IMR-90 (cell line): Measurements from ENCODE around the gene TNFRSF21. TPM values are rescaled to one million over a fixed set of nuclear protein-coding genes. Genes with fewer than 3 reads are reported as not detected.

Experiments
- ATAC-seq: fragments of 200-7000 bp; cut with Tn5 transposase; 2 replicates; pipeline ENCODE4 v1.9.1; 2020; ENCODE audit warnings: low read depth, mild to moderate bottlenecking, moderate library complexity
- BruUV-seq: library from RNA; stranded (reverse); fragments of 400-500 nt; replicated peaks from 2 replicates; lab custom pipeline; 2021; lab: Mats Ljungman, UMichigan
- CTCF ChIA-PET: fragments of 300-600 bp; formaldehyde crosslinking; extraction: SDS; loops from one replicate; lab custom pipeline; 2021; ENCODE audit warnings: antibody characterized with exemption; lab: Yijun Ruan, JAX
- POLR2A ChIA-PET: fragments of 300-600 bp; sonication (Branson Sonifier 250); formaldehyde crosslinking; loops from one replicate; lab custom pipeline; 2022; ENCODE audit warnings: antibody characterized with exemption; ENCODE audit not compliant: unreplicated experiment; lab: Charles Lee
- DNase-seq: peaks from one replicate; pipeline ENCODE4 v3.0.0; 2013
- H2AFZ ChIP-seq: replicated peaks from 2 replicates; pipeline ENCODE3; 2013; ENCODE audit warnings: low read length, mild to moderate bottlenecking; ENCODE audit not compliant: poor library complexity
- H2AK5ac ChIP-seq: 2 replicates; pipeline ENCODE4 v1.6.1; 2013; ENCODE audit warnings: low read depth, low read length, inconsistent platforms
- H2AK9ac ChIP-seq: replicated peaks from 2 replicates; pipeline ENCODE3; 2013; ENCODE audit warnings: mild to moderate bottlenecking, low read depth, low read length, moderate library complexity; ENCODE audit not compliant: poor library complexity
- H2BK120ac ChIP-seq: 2 replicates; pipeline ENCODE4 v1.6.1; 2013; ENCODE audit warnings: low read depth, low read length, inconsistent platforms
- H2BK15ac ChIP-seq: 3 replicates; pipeline ENCODE4 v1.6.1; 2013; ENCODE audit warnings: low read depth, low read length, inconsistent platforms
- H2BK20ac ChIP-seq: 2 replicates; pipeline ENCODE4 v1.6.1; 2013; ENCODE audit warnings: low read depth, mild to moderate bottlenecking, inconsistent platforms, low read length, moderate library complexity
- H2BK5ac ChIP-seq: 2 replicates; pipeline ENCODE4 v1.6.1; 2013; ENCODE audit warnings: mild to moderate bottlenecking, low read depth, low read length, inconsistent platforms; ENCODE audit not compliant: poor library complexity, severe bottlenecking
- H3K14ac ChIP-seq: replicated peaks from 2 replicates; pipeline ENCODE4 v1.6.1; 2013; ENCODE audit warnings: low read depth, low read length, inconsistent platforms
- H3K18ac ChIP-seq: 2 replicates; pipeline ENCODE4 v1.6.1; 2013; ENCODE audit warnings: low read depth, low read length, control low read depth
- H3K23ac ChIP-seq: 2 replicates; pipeline ENCODE4 v1.6.1; 2013; ENCODE audit warnings: low read depth, low read length, inconsistent platforms
- H3K27ac ChIP-seq: 2 replicates; pipeline ENCODE4 v1.5.1; 2013; ENCODE audit warnings: mild to moderate bottlenecking, control low read depth, low read length; ENCODE audit not compliant: insufficient read depth
- H3K27me3 ChIP-seq: 2 replicates; pipeline ENCODE4 v1.6.1; 2013; ENCODE audit warnings: low read length; ENCODE audit not compliant: control insufficient read depth, insufficient read depth
- H3K36me3 ChIP-seq: 2 replicates; pipeline ENCODE4 v1.6.1; 2013; ENCODE audit warnings: low read length, mixed read lengths; ENCODE audit not compliant: control insufficient read depth, insufficient read depth
- H3K4ac ChIP-seq: 2 replicates; pipeline ENCODE4 v1.6.1; 2013; ENCODE audit warnings: low read depth, low read length, inconsistent platforms
- H3K4me1 ChIP-seq: 2 replicates; pipeline ENCODE4 v1.6.1; 2013; ENCODE audit warnings: low read length, mixed read lengths; ENCODE audit not compliant: control insufficient read depth, insufficient read depth
- H3K4me2 ChIP-seq: 2 replicates; pipeline ENCODE4 v1.6.1; 2013; ENCODE audit warnings: low read depth, mild to moderate bottlenecking, control low read depth, low read length, moderate library complexity
- H3K4me3 ChIP-seq: 2 replicates; pipeline ENCODE4 v1.5.1; 2013; ENCODE audit warnings: low read depth, mild to moderate bottlenecking, control low read depth, low read length, moderate library complexity; ENCODE audit not compliant: insufficient read depth
- H3K56ac ChIP-seq: 2 replicates; pipeline ENCODE4 v1.6.1; 2013; ENCODE audit warnings: low read length, inconsistent platforms; ENCODE audit not compliant: insufficient read depth; ENCODE audit errors: extremely low read depth
- H3K79me1 ChIP-seq, 2 experiments: 2 replicates each; pipeline ENCODE4 v1.6.1; 2013; ENCODE audit warnings: low read length in 2 of 2, inconsistent platforms in 1 of 2, low read depth in 1 of 2
- H3K9ac ChIP-seq: 2 replicates; pipeline ENCODE4 v1.6.1; 2013; ENCODE audit warnings: low read depth, low read length, control low read depth
- H3K9me1 ChIP-seq: 2 replicates; pipeline ENCODE4 v1.6.1; 2013; ENCODE audit warnings: low read length, inconsistent platforms; ENCODE audit not compliant: insufficient read depth
- H3K9me3 ChIP-seq: 2 replicates; pipeline ENCODE4 v1.6.1; 2013; ENCODE audit warnings: low read length; ENCODE audit not compliant: control insufficient read depth, insufficient read depth
- H4K20me1 ChIP-seq: 2 replicates; pipeline ENCODE4 v1.6.1; 2013; ENCODE audit warnings: low read length, inconsistent platforms; ENCODE audit not compliant: insufficient read depth
- H4K5ac ChIP-seq: 2 replicates; pipeline ENCODE4 v1.6.1; 2013; ENCODE audit warnings: mild to moderate bottlenecking, low read depth, low read length, control low read depth
- H4K8ac ChIP-seq, 2 experiments: 2 replicates each; pipeline ENCODE4 v1.6.1; 2013; ENCODE audit warnings: low read depth in 2 of 2, low read length in 2 of 2, control low read depth in 1 of 2, inconsistent platforms in 1 of 2
- H4K91ac ChIP-seq: 2 replicates; pipeline ENCODE4 v1.6.1; 2013; ENCODE audit warnings: low read depth, low read length, inconsistent platforms; ENCODE audit not compliant: insufficient read depth
- BHLHE40 ChIP-seq: fragments of 150-350 bp; IDR thresholded peaks from 2 replicates; pipeline ENCODE4 v1.6.1; 2016; ENCODE audit warnings: mild to moderate bottlenecking, low read depth, low read length
- MAFK ChIP-seq: IDR thresholded peaks from 2 replicates; pipeline ENCODE4 v1.6.1; 2012; ENCODE audit warnings: low read depth, low read length, improper control_type of control experiment
- MAZ ChIP-seq: IDR thresholded peaks from 2 replicates; pipeline ENCODE4 v1.6.1; 2012; ENCODE audit warnings: low read depth, mild to moderate bottlenecking, low read length, improper control_type of control experiment, moderate library complexity, borderline replicate concordance
- MXI1 ChIP-seq: IDR thresholded peaks from 2 replicates; pipeline ENCODE4 v1.6.1; 2012; ENCODE audit warnings: low read depth, mild to moderate bottlenecking, low read length, moderate library complexity, borderline replicate concordance
- RCOR1 ChIP-seq: IDR thresholded peaks from 2 replicates; pipeline ENCODE4 v1.6.1; 2012; ENCODE audit warnings: mild to moderate bottlenecking, low read length, improper control_type of control experiment; ENCODE audit not compliant: insufficient replicate concordance
- WGBS, 2 experiments: methylation state at CpG; one replicate each; pipeline versions ENCODE4 v1.1.5 to v1.1.7; 2013; ENCODE audit warnings: missing lambda C conversion rate in 2 of 2; ENCODE audit not compliant: insufficient read length in 1 of 2; ENCODE audit errors: extremely low coverage in 2 of 2; 5-methylcytosine and 5-hydroxymethylcytosine counted together
- dilution Hi-C: fragments of 300-500 bp; cut with HindIII; formaldehyde crosslinking; loops from one replicate; pipeline ENCODE4 v1.14.3; 2018; ENCODE audit warnings: low sequenced_read_pairs; ENCODE audit not compliant: unreplicated experiment
- in situ Hi-C: fragments of 300-500 bp; cut with MboI; formaldehyde crosslinking; loops from 3 replicates; pipeline ENCODE4 v1.14.3; 2019; ENCODE audit warnings: low sequenced_read_pairs, inconsistent platforms, mixed read lengths
- intact Hi-C: fragments of 100-400 bp; cut with micrococcal nuclease; formaldehyde crosslinking; loops from 2 replicates; pipeline ENCODE4 v1.10.0; 2022
- polyA plus RNA-seq, 3 experiments: library from polyadenylated mRNA; depleted of rRNA; stranded (reverse); fragments of >200 nt; gene quantifications; 2 replicates each; pipeline ENCODE4 v1.2.3, GENCODE V29; 2012; ENCODE audit warnings: low replicate concordance in 1 of 3
- total RNA-seq: library from RNA; depleted of rRNA; stranded (reverse); fragments of >200 nt; gene quantifications from 2 replicates; pipeline ENCODE4 v1.2.3, GENCODE V29; 2012
- TF ChIP-seq, protein P1 (sequence below): conservative IDR thresholded peaks from 2 replicates; pipeline ENCODE4 v1.5.1; 2012; ENCODE audit warnings: mild to moderate bottlenecking, low read depth, low read length, improper control_type of control experiment

Gene TNFRSF21
- total and polyA plus RNA-seq, 2 of the 4 experiments (the other 2 are of a cell fraction) = 2.9 to 6.9 TPM

GRCh38 chr6:47197682-47198640, 111.7 kb downstream of the TNFRSF21 start (continued):
- TF ChIP-seq RCOR1 = no peak
- no peak for TF ChIP-seq MAZ

GRCh38 chr6:47196113-47196512, 113.6 kb downstream of the TNFRSF21 start:
- TF ChIP-seq MAFK (no peak), RCOR1 (no peak), BHLHE40 (no peak), MXI1 (no peak)
- TF ChIP-seq, protein P1, sequence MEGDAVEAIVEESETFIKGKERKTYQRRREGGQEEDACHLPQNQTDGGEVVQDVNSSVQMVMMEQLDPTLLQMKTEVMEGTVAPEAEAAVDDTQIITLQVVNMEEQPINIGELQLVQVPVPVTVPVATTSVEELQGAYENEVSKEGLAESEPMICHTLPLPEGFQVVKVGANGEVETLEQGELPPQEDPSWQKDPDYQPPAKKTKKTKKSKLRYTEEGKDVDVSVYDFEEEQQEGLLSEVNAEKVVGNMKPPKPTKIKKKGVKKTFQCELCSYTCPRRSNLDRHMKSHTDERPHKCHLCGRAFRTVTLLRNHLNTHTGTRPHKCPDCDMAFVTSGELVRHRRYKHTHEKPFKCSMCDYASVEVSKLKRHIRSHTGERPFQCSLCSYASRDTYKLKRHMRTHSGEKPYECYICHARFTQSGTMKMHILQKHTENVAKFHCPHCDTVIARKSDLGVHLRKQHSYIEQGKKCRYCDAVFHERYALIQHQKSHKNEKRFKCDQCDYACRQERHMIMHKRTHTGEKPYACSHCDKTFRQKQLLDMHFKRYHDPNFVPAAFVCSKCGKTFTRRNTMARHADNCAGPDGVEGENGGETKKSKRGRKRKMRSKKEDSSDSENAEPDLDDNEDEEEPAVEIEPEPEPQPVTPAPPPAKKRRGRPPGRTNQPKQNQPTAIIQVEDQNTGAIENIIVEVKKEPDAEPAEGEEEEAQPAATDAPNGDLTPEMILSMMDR = no peak
- dilution Hi-C loops = no loop called here
- H3K4ac ChIP-seq = no peak overlapping the region
- no TSS peak for BruUV-seq
- no peaks in the 10 kb centered on the region for H4K20me1 ChIP-seq
- no peak overlapping the region for H4K8ac ChIP-seq
- H2BK20ac ChIP-seq = no peak overlapping the region
- H3K27ac ChIP-seq = no peak overlapping the region
- no peaks in the 10 kb centered on the region for H3K9me1 ChIP-seq
- no peaks in the 10 kb centered on the region for H3K27me3 ChIP-seq
- POLR2A ChIA-PET = no interaction called here
- H2BK120ac ChIP-seq = no peak overlapping the region
- H3K9ac ChIP-seq = no peak overlapping the region
- DNase-seq = peak; percentile 28
- H3K4me3 ChIP-seq = no peak overlapping the region
- no peak overlapping the region for H2AK9ac ChIP-seq
- H3K23ac ChIP-seq = no peak overlapping the region
- no peaks in the 10 kb centered on the region for H3K79me1 ChIP-seq
- H2AFZ ChIP-seq = no peak overlapping the region
- H4K91ac ChIP-seq = no peak overlapping the region
- no peak overlapping the region for H2BK5ac ChIP-seq
- H2BK15ac ChIP-seq = no peak overlapping the region
- H3K56ac ChIP-seq = no peak overlapping the region
- no CpG with 5 or more reads among the region's 5 CpGs for WGBS, 2 experiments
- H3K4me2 ChIP-seq = no peak overlapping the region
- H3K9me3 ChIP-seq = no peaks in the 10 kb centered on the region
- ATAC-seq = no peak
- no peak overlapping the region for H3K14ac ChIP-seq
- peaks cover 2% of the 10 kb centered on the region for H3K4me1 ChIP-seq
- CTCF ChIA-PET = interaction anchor here (1.0 kb wide), 1 partner anchor 10 kb away, joined by 3 read pairs; no protein-coding TSS in a partner anchor
- H3K36me3 ChIP-seq = no peaks in the 10 kb centered on the region
- H4K5ac ChIP-seq = no peak overlapping the region
- no peak overlapping the region for H2AK5ac ChIP-seq
- H3K18ac ChIP-seq = peak overlapping the region; percentile 56; the same call in 1 of the 2 replicates
- intact Hi-C loops = no loop called here
- in situ Hi-C loops = no loop called here
